A673 (cell line): ENCODE data around the gene CPLX4. TPM values are rescaled to one million over a fixed set of nuclear protein-coding genes. Genes with fewer than 3 reads are reported as not detected.

Experiments
- BruUV-seq: library from RNA; stranded (reverse); fragments of 400-500 nt; replicated peaks from 2 replicates; lab custom pipeline; 2021; lab: Mats Ljungman, UMichigan
- CTCF ChIA-PET: fragments of 300-600 bp; sonication (Branson Sonifier 250); formaldehyde crosslinking; loops from one replicate; lab custom pipeline; 2022; ENCODE audit warnings: antibody characterized with exemption; lab: Charles Lee
- POLR2A ChIA-PET: fragments of 300-600 bp; sonication (Branson Sonifier 250); formaldehyde crosslinking; loops from one replicate; lab custom pipeline; 2022; ENCODE audit warnings: antibody characterized with exemption; ENCODE audit not compliant: low non-redundant PET; lab: Charles Lee
- DNase-seq: peaks from one replicate; pipeline ENCODE4 v3.0.0-alpha.2; 2015; ENCODE audit warnings: low spot score
- H3K27ac ChIP-seq: fragments of 200-600 bp; sonication (generic); 2 replicates; pipeline ENCODE4 v1.5.1; 2016; ENCODE audit warnings: mixed run types, low read depth, mild to moderate bottlenecking, mixed read lengths, antibody characterized with exemption, low read length; ENCODE audit not compliant: poor library complexity, severe bottlenecking
- H3K27me3 ChIP-seq: fragments of 200-600 bp; sonication (generic); replicated peaks from 2 replicates; pipeline ENCODE4 v1.6.1; 2017; ENCODE audit warnings: mixed run types, low read depth, mild to moderate bottlenecking, mixed read lengths, antibody characterized with exemption, low read length; ENCODE audit not compliant: insufficient read depth, poor library complexity
- H3K36me3 ChIP-seq: fragments of 200-600 bp; sonication (generic); 2 replicates; pipeline ENCODE4 v1.6.1; 2016; ENCODE audit warnings: mixed run types, mild to moderate bottlenecking, mixed read lengths, antibody characterized with exemption, low read length; ENCODE audit not compliant: insufficient read depth, poor library complexity, severe bottlenecking
- H3K4me1 ChIP-seq: fragments of 200-600 bp; sonication (generic); 2 replicates; pipeline ENCODE4 v1.6.1; 2017; ENCODE audit warnings: mixed run types, mild to moderate bottlenecking, mixed read lengths, antibody characterized with exemption, low read length; ENCODE audit not compliant: insufficient read depth, poor library complexity, severe bottlenecking
- H3K4me3 ChIP-seq: fragments of 200-600 bp; sonication (generic); 2 replicates; pipeline ENCODE4 v1.5.1; 2016; ENCODE audit warnings: low read depth, mixed run types, mild to moderate bottlenecking, mixed read lengths, low read length; ENCODE audit not compliant: poor library complexity, severe bottlenecking
- H3K9me3 ChIP-seq: fragments of 200-600 bp; sonication (generic); 2 replicates; pipeline ENCODE4 v1.6.1; 2016; ENCODE audit warnings: mixed run types, low read depth, mild to moderate bottlenecking, mixed read lengths, antibody characterized with exemption, low read length; ENCODE audit not compliant: poor library complexity, severe bottlenecking
- CTCF ChIP-seq: fragments of 300-800, 200-600 bp; sonication (generic); conservative IDR thresholded peaks from 2 replicates; pipeline ENCODE4 v1.5.1; 2017; ENCODE audit warnings: low read depth, mild to moderate bottlenecking, antibody characterized with exemption, low read length, moderate library complexity, mixed read lengths
- EZH2 ChIP-seq: fragments of 200-600 bp; sonication (generic); IDR thresholded peaks from 2 replicates; pipeline ENCODE4 v1.6.1; 2017; ENCODE audit warnings: borderline replicate concordance, low read depth, mild to moderate bottlenecking, mixed read lengths, antibody characterized with exemption, low read length; ENCODE audit not compliant: poor library complexity, severe bottlenecking
- intact Hi-C: fragments of 100-400 bp; cut with micrococcal nuclease; formaldehyde crosslinking; loops from one replicate; pipeline ENCODE4 v1.10.0; 2022; ENCODE audit not compliant: unreplicated experiment
- total RNA-seq: library from RNA; stranded (reverse); gene quantifications from 2 replicates; pipeline ENCODE4 v1.2.3, GENCODE V29; 2021

CPLX4 gene
- total RNA-seq, 1 experiment from 2014 or later, result not detected

GRCh38 chr18:59358712-59359575, 40.5 kb upstream of the CPLX4 start, which contains the start of gene LMAN1:
LMAN1 (minus strand) TSS chr18:59359265; CDS start chr18:59359244, 21 bp downstream.
- Histone ChIP-seq H3K27me3 (peaks cover 3% of the 10 kb centered on the region), H3K27ac (peak within 1 kb of the TSS; percentile 93), H3K36me3 (peaks cover 18% of the 10 kb centered on the region), H3K4me3 (peak within 1 kb of the TSS; percentile 97), H3K9me3 (no peaks in the 10 kb centered on the region), H3K4me1 (peaks cover 14% of the 10 kb centered on the region)
- CTCF ChIA-PET, result interaction anchor here (0.6 to 0.9 kb wide), 3 partner anchors 41 to 464 kb away, joined by 4 to 6 read pairs (median 5); no protein-coding TSS in a partner anchor
- DNase-seq, result peak; percentile 98
- POLR2A ChIA-PET, result no interaction called here
- TF ChIP-seq CTCF, result no peak
- no peak for TF ChIP-seq EZH2
- intact Hi-C loops, result no loop called here
- no TSS peak for BruUV-seq

- H3K27me3 ChIP-seq, result no peaks in the 10 kb centered on the region
- peaks cover 23% of the 10 kb centered on the region for H3K36me3 ChIP-seq
- peaks cover 16% of the 10 kb centered on the region for H3K4me1 ChIP-seq
- H3K4me3 ChIP-seq, result peak overlapping the region; percentile 97
- no TSS peak for BruUV-seq
- POLR2A ChIA-PET, result no interaction called here
- TF ChIP-seq EZH2 (no peak), CTCF (no peak)
- DNase-seq, result no peak
- CTCF ChIA-PET, result no interaction called here
- intact Hi-C loops, result no loop called here
- no peaks in the 10 kb centered on the region for H3K9me3 ChIP-seq
- H3K27ac ChIP-seq, result peak overlapping the region; percentile 93
Observed at GRCh38 chr18:59358414-59358711, 39.9 kb upstream of the CPLX4 start.

- TF ChIP-seq CTCF (no peak), EZH2 (no peak)
- DNase-seq, result no peak
- no peaks in the 10 kb centered on the region for H3K9me3 ChIP-seq
- ChIA-PET CTCF (no interaction called here), POLR2A (no interaction called here)
- H3K27ac ChIP-seq, result peak overlapping the region; percentile 93
- peaks cover 20% of the 10 kb centered on the region for H3K4me1 ChIP-seq
- peaks cover 28% of the 10 kb centered on the region for H3K36me3 ChIP-seq
- BruUV-seq, result TSS peak; percentile 60
- intact Hi-C loops, result no loop called here
- no peaks in the 10 kb centered on the region for H3K27me3 ChIP-seq
- peak overlapping the region; percentile 97 for H3K4me3 ChIP-seq
Observed at GRCh38 chr18:59357928-59358327, 39.5 kb upstream of the CPLX4 start.
